Fibroblast of peridontal ligament (primary cell): ENCODE data around the gene S100B.
"Not testable (repeated sequence)": the region's sequence is repeated elsewhere in the genome, so short reads cannot be mapped to it uniquely, and the experiment has no call there.

Experiments used
- DNase-seq: peaks from one replicate; pipeline ENCODE4 v3.0.0-alpha.2; 2010; ENCODE audit errors: extremely low read depth

Gene S100B

DNA sequence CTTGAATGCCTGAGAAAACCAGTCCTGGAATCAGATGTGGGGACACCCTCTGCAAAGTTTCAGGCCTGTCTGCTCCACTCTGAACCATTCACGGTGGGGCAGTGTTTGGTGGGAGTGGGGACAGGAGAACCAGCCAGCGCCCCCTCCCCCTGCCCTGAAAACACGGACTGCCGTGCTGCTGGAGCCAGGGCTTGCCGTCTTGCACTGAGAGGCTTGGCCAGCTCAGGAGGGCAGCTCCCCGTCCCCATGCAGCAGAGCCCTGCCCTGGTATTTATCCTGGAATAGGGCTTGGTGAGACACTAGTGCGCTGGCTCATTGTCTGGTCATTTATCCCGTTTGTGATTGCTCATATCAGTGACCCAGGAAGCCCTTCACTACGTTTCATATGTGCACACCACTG, 3.9 kb downstream of the S100B start:
- DNase-seq = no peak

DNA sequence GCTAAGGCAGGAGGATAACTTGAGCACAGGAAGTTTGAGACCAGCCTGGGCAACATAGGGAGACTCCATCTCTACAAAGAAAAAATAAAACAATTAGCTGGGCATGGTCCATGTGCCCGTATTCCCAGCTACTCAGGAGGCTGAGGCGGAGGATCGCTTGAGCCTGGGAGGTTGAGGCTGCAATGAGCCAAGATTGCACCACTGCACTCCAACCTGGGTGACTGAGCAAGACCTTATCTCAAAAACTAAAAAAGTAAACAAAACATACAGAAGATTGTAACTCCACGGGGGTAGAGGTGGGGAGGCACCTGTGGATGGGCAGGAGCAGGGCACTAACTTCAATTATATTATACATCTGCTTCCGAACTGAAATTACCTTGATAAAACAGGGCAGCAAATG, 4.6 kb downstream of the S100B start:
- no peak for DNase-seq

DNA sequence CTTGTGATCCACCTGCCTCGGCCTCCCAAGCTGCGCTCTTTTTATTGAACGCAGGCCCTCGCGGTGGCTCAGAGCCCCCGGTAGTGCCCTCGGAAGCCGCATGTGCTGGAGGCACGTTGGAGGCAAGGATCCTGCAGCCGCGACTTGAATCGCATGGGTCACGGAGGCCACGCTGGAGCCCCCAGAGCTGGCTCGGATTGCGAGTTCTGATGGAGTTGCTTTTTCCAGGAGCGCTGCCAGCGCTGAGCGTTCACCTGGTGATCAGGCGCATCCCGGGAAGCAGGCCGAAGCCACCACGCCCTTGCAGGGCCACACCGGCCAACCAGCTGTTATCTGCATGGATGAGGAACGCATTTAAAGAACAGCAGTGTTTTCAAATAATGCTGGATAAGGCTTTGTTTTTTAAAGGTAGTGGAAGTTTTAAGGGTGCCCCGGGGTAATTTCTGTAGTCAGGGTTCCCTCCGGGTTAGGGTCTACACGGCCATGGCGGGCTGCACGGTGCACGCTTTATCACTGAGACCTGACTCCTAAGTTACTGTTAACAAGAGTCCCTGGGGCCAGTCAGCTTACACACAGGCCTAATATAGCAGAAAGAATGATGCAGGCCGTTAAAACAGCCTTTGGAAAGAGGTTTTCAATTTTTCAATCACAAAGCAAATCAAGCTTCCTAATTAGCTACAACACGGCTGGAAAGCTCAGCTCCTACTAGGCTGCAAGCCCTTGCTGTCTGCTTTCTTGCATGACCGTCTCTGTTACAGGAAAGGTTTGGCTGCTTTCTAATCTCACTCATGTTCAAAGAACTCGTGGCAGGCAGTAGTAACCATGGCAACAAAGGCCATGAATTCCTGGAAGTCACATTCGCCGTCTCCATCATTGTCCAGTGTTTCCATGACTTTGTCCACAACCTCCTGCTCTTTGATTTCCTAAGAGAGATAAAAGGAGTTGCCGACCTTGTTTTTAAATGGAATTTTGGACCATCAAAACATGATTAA, 6.0 kb downstream of the S100B start:
- DNase-seq = peak; percentile 91

DNA sequence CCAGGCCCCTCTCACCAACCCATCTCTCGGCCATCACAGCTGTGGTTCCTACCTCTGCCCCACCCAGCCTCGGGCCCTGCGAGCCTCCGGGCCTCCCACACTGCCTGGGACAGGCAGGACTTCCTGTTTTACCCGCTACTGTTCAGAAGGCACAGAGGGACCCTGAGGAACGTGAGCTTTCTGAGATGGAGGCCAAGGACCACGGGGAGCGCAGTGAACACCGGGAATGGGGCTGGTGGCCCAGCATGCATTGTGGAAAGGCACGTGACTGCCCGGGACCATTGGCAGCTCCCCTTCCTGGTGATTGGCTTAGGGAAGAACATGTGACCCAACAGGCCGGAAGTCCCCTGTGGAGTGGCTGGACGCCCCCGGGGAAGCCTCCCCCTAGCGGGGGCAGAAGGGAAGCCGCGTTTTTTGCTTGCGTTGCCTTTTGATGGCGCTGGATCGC, 7.0 kb downstream of the S100B start:
- no peak for DNase-seq

DNA sequence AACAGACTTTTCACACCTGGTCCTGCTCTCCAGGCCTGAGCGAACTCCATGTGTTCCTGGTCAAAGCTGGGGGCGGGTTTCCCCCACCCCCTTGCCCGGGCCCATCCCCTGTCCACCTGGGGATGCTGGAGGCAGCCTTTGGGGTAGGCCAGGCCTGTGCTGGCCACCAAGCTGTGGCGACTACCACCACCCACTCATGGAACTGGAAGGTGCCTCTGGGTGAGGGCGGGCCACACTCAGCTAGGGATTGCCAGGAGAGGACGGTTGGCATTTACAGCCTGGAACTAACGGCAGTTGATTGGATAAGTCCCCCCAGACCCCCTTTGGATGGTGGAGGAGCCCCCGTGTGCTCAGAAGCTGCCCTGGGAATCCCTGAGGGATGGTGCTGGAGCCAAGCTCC, 7.9 kb downstream of the S100B start:
- DNase-seq = no peak

DNA sequence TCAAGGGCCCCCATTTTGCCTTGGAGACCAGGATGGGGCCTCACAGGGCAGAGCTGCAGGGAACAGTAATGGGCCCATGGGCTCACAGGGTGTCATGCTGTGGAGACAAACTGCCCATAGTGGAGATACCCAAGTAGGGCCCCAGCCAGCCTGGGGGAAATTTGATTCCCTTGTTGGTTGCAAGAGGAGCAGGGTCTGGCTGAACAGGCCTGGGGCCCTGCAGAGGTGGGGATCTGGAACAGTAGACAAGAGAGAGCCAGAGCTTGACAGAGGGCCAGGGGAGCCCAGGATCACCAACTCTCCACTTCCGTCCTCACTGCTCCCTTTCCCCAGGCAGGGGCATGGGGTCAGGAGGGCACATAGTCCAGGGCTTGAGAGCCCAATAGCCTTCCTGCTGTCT, 8.7 kb downstream of the S100B start:
- no peak for DNase-seq

DNA sequence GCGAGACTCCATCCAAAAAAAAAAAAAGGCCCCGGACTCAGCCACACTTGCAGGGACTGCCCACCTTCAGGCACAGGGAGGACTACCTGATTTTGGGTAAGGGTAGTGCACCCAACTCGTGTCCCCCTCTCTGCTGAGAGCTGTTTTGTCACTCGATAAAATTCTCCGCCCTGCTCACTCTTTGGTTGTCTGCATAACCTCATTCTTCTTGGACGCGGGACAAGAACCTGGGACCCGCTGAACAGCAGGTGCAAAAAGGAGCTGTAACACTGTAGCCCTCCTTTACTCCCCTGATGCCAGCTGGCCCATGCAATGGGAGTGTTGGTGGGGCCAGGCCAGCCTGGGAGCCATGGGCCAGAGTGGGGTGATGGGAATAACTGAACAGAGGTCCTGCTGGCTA, 10.6 kb downstream of the S100B start:
- no peak for DNase-seq

DNA sequence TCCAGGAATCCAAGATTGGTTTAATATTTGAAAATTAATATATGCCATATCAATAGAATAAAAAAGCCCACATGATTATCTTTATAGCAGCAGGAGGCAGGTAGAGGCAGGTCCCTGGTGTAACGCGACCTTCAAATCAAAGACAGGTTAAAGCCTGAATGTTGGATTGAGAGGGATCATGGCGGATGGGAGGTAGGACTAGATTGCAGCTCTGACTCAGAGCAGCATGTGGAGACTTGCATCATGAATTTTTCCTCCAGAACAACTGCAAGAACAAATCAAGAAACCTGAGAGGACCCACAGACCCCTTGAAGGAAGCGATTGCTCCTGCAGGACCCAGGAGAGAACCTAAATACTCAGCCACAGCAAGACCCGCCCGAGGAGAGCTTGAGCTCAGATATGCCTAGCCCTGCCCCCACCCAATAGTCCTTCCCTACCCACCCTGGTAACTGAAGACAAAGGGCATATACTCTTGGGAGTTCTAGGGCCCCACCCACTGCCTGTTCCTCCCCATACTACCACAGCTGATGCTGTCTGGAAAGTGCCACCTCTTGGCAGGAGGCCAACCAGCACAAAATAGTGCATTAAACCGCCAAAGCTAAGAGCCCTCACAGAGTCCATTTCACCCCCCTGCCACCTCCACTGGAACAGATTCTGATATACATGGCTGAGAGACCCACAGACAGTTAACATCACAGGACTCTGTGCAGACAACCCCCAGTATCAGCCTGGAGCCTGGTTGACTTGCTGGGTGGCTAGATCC, 19.5 kb downstream of the S100B start:
- DNase-seq = no peak

DNA sequence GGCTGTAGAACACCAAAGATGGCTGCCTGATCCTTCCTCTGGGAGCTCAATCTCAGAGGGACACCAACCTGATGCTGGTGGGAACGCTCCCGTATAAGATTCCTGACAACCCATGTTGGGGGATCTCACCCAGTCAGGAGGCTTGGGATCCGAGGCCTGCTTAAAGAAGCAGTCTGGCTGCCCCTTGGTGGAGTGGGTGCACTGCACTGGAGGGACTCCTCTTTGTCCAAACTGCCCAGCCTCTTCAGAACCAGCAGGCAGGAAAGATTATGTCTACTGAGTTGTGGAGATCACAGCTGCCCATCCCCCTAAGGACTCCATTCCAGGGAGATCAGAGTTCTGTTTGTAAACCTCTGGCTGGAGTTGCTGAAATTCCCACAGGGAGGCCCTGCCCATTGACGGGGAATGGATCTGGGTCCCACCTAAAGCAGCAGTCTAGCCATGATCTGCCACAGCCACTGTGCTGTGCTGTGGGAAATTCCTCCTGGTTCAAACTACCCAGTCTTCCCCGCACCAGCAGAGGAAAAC, 23.0 kb downstream of the S100B start:
- no peak for DNase-seq

DNA sequence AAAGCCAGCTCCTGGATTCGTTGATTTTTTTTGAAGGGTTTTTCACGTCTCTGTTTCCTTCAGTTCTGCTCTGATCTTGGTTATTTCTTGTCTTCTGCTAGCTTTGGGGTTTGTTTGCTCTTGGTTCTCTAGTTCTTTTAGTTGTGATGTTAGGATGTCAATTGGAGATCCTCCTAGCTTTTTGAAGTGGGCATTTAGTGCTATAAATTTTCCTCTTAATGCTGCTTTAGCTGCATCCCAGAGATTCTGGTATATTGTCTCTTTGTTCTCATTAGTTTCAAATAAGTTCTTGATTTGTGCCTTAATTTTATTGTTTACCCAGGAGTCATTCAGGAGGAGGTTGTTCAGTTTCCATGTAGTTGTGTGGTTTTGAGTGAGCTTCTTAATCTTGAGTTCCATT, 25.5 kb downstream of the S100B start:
- DNase-seq = not testable (repeated sequence)

DNA sequence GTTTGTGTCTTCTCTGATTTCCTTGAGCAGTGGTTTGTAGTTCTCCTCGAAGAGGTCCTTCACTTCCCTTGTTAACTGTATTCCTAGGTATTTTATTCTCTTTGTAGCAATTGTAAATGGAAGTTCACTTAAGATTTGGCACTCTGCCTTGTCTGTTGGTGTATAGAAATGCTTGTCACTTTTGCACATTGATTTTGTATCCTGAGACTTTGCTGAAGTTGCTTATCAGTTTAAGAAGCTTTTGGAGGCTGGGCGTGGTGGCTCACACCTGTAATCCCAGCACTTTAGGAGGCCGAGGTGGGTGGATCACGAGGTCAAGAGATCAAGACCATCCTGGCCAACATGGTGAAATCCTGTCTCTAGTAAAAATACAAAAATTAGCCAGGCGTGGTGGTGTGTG, 27.1 kb downstream of the S100B start:
- DNase-seq = not testable (repeated sequence)

DNA sequence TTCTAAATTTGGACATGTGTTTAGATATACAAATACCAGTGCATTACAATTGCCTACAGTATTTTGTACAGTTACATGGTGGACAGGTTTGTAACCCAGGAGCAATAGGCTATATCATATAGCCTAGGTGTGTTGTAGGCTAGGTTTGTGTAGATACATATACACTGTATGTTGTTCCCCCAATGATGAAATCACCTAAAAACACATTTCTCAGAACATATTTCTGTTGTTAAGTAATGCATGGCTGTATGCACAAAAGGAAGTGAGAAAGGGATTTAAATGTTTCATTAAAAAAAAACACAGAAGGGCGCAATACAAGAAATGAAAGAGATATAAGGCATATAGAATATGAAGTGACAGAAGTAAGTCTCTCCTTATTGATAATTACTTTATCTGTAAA, 32.0 kb downstream of the S100B start:
- no peak for DNase-seq

DNA sequence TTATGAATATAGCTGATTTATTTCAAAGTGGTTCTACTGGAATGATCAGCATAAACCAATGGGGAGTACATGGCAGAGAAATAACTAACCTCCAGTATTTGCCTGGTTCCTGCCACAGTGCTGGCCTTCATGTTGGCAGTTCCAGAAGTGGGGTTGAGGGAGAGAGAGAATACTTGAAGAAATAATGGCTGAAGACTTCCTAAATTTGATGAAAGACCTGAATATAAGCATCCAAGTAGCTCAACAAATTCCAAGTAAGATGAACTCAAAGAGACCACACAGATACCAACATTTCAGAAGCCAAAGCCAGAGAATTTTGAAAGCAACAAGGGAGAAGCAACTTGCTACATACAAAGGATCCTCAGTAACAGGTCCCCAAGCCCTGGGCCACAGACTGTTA, 34.3 kb downstream of the S100B start:
- DNase-seq = no peak

DNA sequence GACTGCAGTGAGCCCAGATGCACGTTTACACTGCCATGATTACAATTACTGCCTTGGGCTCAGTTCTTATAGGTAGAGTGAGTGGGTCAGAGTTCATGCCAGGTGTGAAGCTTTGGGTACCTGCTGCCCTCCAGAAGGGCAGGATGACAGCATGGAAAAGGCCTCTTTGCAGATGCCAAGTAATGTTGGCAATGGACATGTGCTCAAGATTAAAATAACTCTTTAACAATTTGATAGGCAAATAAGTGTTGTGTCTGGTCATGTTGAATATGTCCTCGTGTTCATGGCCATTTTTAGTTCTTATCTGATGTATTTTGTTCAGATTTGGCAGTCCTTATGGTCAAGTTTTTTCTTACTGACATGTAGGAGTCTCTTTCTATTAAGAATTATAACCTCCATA, 34.8 kb downstream of the S100B start:
- DNase-seq = no peak

DNA sequence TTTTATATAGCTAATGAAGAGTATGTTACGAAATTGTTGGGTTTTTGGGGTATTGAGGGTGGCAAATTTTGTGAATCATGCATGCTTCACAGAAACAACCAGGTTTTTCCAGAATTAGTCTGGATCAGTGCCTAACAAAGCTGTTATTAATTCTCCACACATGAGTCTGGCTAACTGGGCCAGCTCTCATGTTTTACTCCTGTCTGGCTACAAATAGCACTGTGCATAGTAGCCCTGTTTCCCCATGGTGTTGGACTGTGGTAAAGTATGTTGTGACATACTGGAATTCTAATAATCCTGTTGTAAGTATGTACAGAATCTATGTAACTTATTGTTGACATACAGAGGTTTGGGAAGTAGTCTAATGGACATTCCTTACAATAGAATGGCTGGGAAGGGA, 35.8 kb downstream of the S100B start:
- no peak for DNase-seq

DNA sequence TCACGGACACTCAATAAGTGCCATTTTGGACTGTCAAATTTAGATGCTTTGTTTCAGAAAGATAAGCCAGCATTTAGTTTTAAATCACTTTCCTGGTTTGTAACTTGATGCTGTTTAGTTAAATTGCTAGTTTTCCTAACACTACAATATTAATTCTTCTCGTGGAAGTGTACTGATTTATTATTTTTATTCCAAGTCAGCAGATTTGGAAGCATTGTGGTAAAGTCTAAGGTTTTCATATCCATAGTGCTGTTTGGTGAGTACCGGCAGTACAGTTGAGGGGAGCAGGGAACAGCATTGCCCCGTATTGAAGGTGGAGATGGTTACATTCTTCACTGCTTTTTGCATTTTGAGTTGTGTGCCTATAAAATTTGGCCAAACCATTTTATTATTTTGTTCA, 36.3 kb downstream of the S100B start:
- no peak for DNase-seq

DNA sequence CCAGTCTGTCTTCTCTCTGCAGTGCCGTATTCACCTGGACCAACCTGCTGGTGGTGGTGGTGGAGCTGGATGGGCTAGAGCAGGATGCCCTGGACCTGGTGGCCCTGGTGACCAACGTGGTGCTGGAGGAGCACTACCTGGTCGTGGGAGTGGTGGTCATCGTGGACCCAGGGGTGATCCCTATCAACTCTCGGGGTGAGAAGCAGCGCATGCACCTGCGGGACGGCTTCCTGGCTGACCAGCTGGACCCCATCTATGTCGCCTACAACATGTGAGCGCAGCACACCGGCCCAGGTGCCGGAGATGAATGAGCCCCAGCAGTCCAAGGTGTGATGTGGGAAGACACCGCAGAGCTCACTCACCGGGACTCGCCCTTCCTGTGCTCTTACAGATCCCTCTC, 37.5 kb downstream of the S100B start:
- DNase-seq = no peak

DNA sequence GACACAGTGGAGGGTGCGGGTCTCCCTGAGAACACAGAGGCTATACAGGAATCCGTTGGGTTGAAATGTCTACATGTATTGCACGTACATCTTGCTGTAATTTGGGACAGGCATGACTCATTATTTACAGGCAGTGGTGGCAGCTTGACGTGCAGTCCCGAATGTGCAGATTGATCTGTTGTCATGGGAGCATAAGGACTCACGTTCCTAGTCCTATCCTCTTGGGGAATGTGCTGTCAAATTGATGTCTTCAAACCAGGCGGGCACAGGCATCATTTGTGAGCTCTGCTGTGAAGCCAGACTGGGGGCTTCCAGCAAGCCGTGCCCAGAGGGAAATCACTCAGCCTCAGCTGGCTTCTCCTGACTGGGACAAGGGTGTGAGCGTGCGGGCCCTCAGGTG, 40.5 kb downstream of the S100B start:
- DNase-seq = no peak

DNA sequence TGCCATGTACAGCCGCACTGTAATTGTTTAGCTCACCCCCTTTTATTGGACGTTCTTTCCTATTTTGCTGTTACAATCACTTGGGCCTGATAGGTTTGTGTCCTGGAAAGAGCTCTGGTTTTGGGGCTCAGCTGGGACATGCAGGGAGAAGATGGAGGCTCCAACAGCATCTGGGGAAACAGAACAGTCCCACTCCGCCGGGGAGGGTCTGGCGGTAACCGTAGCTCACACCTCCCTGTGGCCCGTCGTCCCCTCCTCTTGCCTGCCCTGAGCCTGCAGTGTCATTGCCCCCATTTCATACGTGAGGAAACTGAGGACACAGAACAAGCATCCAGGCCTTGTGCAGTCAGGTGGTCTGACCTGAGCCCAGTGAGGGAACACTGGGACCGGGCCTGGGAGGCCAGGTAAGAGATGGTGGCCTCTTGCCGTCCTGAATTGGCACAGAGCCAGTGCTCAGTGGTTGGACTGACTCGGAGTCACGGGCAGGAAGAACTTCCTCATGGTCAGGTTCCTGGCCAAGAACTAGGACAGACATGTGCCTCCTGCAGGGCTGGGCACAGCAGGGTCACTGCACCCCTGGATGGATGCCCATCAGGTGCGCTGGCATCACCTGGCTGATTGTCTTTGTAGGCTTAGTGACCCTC, 41.8 kb downstream of the S100B start:
- DNase-seq = no peak

DNA sequence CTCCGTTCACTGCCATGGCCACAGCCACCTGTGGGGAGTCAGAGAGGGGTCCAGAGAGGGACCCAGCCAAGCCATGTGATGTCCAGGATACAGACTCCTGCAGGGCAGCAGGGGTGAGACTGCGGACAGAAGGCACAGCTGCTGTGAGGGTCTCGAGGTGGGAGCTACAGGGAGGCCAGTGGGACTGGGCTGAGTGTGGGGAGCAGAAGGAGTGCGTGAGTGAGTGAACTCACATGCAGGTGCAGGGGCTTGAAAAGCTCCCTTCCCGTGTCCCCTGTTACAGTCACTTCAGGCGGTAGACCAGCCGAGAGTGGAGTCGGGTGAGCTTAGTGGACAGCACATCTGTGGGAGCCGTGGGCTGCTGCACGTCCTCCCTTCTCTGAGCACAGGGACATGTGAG, 42.4 kb downstream of the S100B start:
- no peak for DNase-seq

DNA sequence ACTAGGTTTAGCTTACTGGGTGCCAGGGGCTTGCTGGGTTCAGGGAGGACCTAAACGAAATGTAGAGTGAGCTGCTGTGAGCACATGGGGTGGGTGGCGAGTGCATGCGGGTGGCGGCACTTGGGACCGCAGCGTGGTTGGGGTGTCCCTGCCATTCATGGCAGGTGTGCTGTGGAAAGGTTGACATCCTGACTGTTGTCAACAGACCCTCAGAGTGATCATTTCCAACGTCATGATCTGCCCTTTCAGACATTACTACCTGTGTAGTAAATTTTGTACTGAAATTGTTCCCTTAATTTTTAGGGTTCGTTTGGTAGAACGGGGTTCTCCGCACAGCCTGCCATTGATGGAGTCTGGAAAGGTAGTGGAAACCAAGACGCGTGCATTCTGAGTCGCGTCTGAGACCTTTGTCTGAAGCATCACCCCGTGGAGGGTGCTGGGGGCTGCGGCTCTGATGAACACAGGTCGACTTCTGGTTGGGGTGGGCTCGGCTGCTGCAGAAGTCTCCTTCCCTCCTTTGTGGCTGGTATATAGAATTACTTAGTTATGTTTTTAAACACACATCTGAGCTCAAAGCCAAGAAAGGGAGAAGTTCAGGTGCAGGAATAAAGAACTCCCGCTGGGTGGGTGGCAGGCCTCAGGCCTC, 43.3 kb downstream of the S100B start:
- no peak for DNase-seq
